Keratinocyte (primary cell): ENCODE data around the gene QRSL1. TPM values are rescaled to one million over a fixed set of nuclear protein-coding genes. Genes with fewer than 3 reads are reported as not detected.

Experiments
- DNase-seq: peaks from one replicate; pipeline ENCODE4 v3.0.0-alpha.2; 2011; ENCODE audit warnings: low read depth, missing footprints, low spot score
- FAIRE-seq: peaks from 2 replicates; lab custom pipeline; 2011; peaks lifted over from hg19 to GRCh38; lab: Jason Lieb, UNC
- H2AFZ ChIP-seq: 2 replicates; pipeline ENCODE4 v1.6.0; 2012; ENCODE audit warnings: low read length, control low read depth, inconsistent platforms; ENCODE audit not compliant: control insufficient read depth
- H3K27ac ChIP-seq: 2 replicates; pipeline ENCODE4 v1.5.1; 2011; ENCODE audit warnings: low read length; ENCODE audit not compliant: control insufficient read depth, insufficient read depth
- H3K27me3 ChIP-seq: 3 replicates; pipeline ENCODE4 v1.6.0; 2011; ENCODE audit warnings: low read length; ENCODE audit not compliant: control insufficient read depth, insufficient read depth; ENCODE audit errors: extremely low read depth
- H3K36me3 ChIP-seq, 2 experiments: 2 replicates in 1 of 2; 3 replicates in 1 of 2; pipeline ENCODE4 v1.5.1; 2011; ENCODE audit warnings: low read length in 2 of 2, mild to moderate bottlenecking in 1 of 2; ENCODE audit not compliant: control insufficient read depth in 2 of 2, insufficient read depth in 2 of 2; ENCODE audit errors: extremely low read depth in 1 of 2
- H3K4me1 ChIP-seq: 3 replicates; pipeline ENCODE4 v1.5.1; 2011; ENCODE audit warnings: low read length; ENCODE audit not compliant: control insufficient read depth, insufficient read depth; ENCODE audit errors: extremely low read depth
- H3K4me2 ChIP-seq: 3 replicates; pipeline ENCODE4 v1.6.0; 2011; ENCODE audit warnings: low read depth, low read length; ENCODE audit not compliant: control insufficient read depth, insufficient read depth; ENCODE audit errors: extremely low read depth
- H3K4me3 ChIP-seq, 3 experiments: fragments of 200-600 bp in 1 of 3; sonication (generic) in 1 of 3; 2 replicates in 2 of 3; 3 replicates in 1 of 3; pipeline ENCODE4 v1.5.1; 2011 to 2016; ENCODE audit warnings: low read length in 3 of 3, mild to moderate bottlenecking in 3 of 3, control low read depth in 2 of 3, inconsistent platforms in 1 of 3, low read depth in 1 of 3, mixed read lengths in 1 of 3, mixed run types in 1 of 3, moderate library complexity in 1 of 3; ENCODE audit not compliant: control insufficient read depth in 2 of 3, insufficient read depth in 2 of 3; ENCODE audit errors: extremely low read depth in 1 of 3
- H3K79me2 ChIP-seq: 2 replicates; pipeline ENCODE4 v1.6.0; 2012; ENCODE audit warnings: low read length; ENCODE audit not compliant: control insufficient read depth, insufficient read depth
- H3K9ac ChIP-seq: 3 replicates; pipeline ENCODE4 v1.6.0; 2011; ENCODE audit warnings: low read length; ENCODE audit not compliant: control insufficient read depth, insufficient read depth; ENCODE audit errors: extremely low read depth
- H3K9me1 ChIP-seq: 3 replicates; pipeline ENCODE4 v1.6.0; 2011; ENCODE audit warnings: low read length; ENCODE audit not compliant: control insufficient read depth, insufficient read depth; ENCODE audit errors: extremely low read depth
- H3K9me3 ChIP-seq: 2 replicates; pipeline ENCODE4 v1.5.1; 2012; ENCODE audit warnings: low read depth, low read length; ENCODE audit not compliant: control insufficient read depth
- H4K20me1 ChIP-seq: 3 replicates; pipeline ENCODE4 v1.6.0; 2011; ENCODE audit warnings: low read length; ENCODE audit not compliant: control insufficient read depth, insufficient read depth; ENCODE audit errors: extremely low read depth
- EZH2 ChIP-seq: IDR thresholded peaks from one replicate; pipeline ENCODE4 v1.6.1; 2012; ENCODE audit warnings: inconsistent platforms, mild to moderate bottlenecking, low read length, moderate library complexity
- dilution Hi-C: fragments of 300-500 bp; cut with MboI; formaldehyde crosslinking; loops from one replicate; pipeline ENCODE4 v1.7.0; 2020; ENCODE audit warnings: low sequenced_read_pairs; ENCODE audit not compliant: extremely low pct_ligation_motif_present
- polyA plus RNA-seq, 5 experiments: library from polyadenylated mRNA; depleted of rRNA in 3 of 5; stranded (reverse) in 3 of 5; stranded (forward) in 1 of 5; unstranded in 1 of 5; fragments of >200 nt; gene quantifications; 1 replicate in 1 of 5; 2 replicates in 3 of 5; 3 replicates in 1 of 5; pipeline versions ENCODE4 v1.2.1 to v1.2.3, GENCODE V29; 2011 to 2012; ENCODE audit warnings: missing spikeins in 2 of 5, low read depth in 1 of 5, low replicate concordance in 1 of 5
- TF ChIP-seq, protein P1 (sequence below), 3 experiments: IDR thresholded peaks in 1 of 3; conservative IDR thresholded peaks in 1 of 3; optimal IDR thresholded peaks in 1 of 3; 2 replicates in 2 of 3; 3 replicates in 1 of 3; pipeline versions ENCODE3 to v1.5.1; 2011; ENCODE audit warnings: low read length in 3 of 3, mild to moderate bottlenecking in 3 of 3, moderate library complexity in 2 of 3, control low read depth in 1 of 3, inconsistent platforms in 1 of 3; ENCODE audit not compliant: insufficient read depth in 2 of 3; ENCODE audit errors: extremely low read depth in 1 of 3

QRSL1 gene
- polyA plus RNA-seq, 1 donor (not counting 4 experiments of a cell fraction or from before 2014, with no cell fraction given), result 14.6 TPM

DNA sequence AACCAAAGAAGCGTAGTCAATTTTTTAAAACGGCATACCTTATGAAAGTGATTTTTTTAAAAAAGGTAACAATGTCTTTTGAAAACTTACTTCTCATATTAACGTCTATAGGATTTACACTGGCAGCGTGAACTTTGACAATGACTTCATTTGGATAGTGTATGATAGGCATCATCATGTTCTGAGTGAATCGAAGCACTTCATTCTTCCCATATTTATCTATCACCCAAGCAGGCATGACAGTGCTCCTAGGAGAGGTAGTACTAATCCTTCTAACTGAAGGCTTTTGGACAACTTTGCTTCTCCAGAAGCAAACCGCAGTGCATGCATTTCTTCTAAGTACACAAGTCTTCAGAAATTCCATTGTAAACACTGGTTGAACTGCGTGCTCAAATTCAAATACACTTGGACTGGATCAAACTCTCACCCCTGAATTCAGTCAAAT lies 698 bp upstream of the QRSL1 start:
- peak overlapping the region; percentile 97 for H3K9ac ChIP-seq
- no peaks in the 10 kb centered on the region for H4K20me1 ChIP-seq
- peak overlapping the region; percentile 90 for H2AFZ ChIP-seq
- H3K27me3 ChIP-seq, result no peaks in the 10 kb centered on the region
- peak overlapping the region; percentile 90 for H3K27ac ChIP-seq
- H3K9me3 ChIP-seq, result no peaks in the 10 kb centered on the region
- H3K4me1 ChIP-seq, result peaks cover 7% of the 10 kb centered on the region
- TF ChIP-seq EZH2, result no peak
- TF ChIP-seq, protein P1, sequence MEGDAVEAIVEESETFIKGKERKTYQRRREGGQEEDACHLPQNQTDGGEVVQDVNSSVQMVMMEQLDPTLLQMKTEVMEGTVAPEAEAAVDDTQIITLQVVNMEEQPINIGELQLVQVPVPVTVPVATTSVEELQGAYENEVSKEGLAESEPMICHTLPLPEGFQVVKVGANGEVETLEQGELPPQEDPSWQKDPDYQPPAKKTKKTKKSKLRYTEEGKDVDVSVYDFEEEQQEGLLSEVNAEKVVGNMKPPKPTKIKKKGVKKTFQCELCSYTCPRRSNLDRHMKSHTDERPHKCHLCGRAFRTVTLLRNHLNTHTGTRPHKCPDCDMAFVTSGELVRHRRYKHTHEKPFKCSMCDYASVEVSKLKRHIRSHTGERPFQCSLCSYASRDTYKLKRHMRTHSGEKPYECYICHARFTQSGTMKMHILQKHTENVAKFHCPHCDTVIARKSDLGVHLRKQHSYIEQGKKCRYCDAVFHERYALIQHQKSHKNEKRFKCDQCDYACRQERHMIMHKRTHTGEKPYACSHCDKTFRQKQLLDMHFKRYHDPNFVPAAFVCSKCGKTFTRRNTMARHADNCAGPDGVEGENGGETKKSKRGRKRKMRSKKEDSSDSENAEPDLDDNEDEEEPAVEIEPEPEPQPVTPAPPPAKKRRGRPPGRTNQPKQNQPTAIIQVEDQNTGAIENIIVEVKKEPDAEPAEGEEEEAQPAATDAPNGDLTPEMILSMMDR (optimal IDR thresholded peaks at IDR 0.05 in 1 of 3, IDR thresholded peaks at IDR 0.05 in 1 of 3, conservative IDR thresholded peaks at IDR 0.05 in 1 of 3; ENCODE audit: extremely low read depth in 1 of 3, insufficient read depth in 2 of 3, low read length in 3 of 3), result no peak
- H3K4me2 ChIP-seq, result peak overlapping the region; percentile 94
- H3K9me1 ChIP-seq, result no peaks in the 10 kb centered on the region
- H3K4me3 ChIP-seq, result peak overlapping the region; percentile 68 to 97 (median 91)
- no peak for FAIRE-seq
- H3K79me2 ChIP-seq, result peaks cover 41% of the 10 kb centered on the region
- no peaks in the 10 kb centered on the region for H3K36me3 ChIP-seq
- dilution Hi-C loops, result no loop called here
- DNase-seq, result no peak

DNA sequence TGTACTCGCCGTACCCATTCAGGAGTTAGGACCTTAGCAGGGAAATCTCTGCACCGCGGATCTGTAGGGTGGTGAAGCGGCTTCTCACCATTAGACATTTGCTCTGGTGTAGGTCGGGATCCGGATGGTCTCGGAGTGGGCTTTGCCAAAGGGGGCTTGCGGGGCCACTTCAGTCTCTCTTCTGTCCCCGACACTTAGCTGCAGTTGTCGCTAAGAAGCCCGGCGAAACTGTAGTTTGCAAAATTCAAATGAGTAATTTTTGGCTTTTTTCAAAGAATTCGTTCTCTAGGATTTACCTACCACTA lies 433 bp downstream of the QRSL1 start:
- Histone ChIP-seq H3K9me1 (no peaks in the 10 kb centered on the region), H2AFZ (peak overlapping the region; percentile 81), H3K4me1 (peaks cover 7% of the 10 kb centered on the region), H3K9me3 (no peaks in the 10 kb centered on the region), H3K79me2 (peaks cover 50% of the 10 kb centered on the region), H3K4me3 (peak overlapping the region; percentile 68 to 97 (median 91)), H3K27ac (peak overlapping the region; percentile 90), H4K20me1 (no peaks in the 10 kb centered on the region), H3K9ac (peak overlapping the region; percentile 97), H3K36me3 (no peaks in the 10 kb centered on the region), H3K4me2 (peak overlapping the region; percentile 94), H3K27me3 (no peaks in the 10 kb centered on the region)
- dilution Hi-C loops, result no loop called here
- no peak for FAIRE-seq
- DNase-seq, result no peak
- TF ChIP-seq EZH2, result no peak
- TF ChIP-seq, protein P1 (optimal IDR thresholded peaks at IDR 0.05 in 1 of 3, IDR thresholded peaks at IDR 0.05 in 1 of 3, conservative IDR thresholded peaks at IDR 0.05 in 1 of 3; ENCODE audit: extremely low read depth in 1 of 3, insufficient read depth in 2 of 3, low read length in 3 of 3), result no peak
